RCC 7860 (cell line): ENCODE results near the gene BTRC.
"Not testable (repeated sequence)": the region's sequence is repeated elsewhere in the genome, so short reads cannot be mapped to it uniquely, and the experiment has no call there.

Experiments
- DNase-seq: peaks from one replicate; pipeline ENCODE4 v3.0.0-alpha.2; 2015; ENCODE audit warnings: low spot score
- FAIRE-seq: peaks from 2 replicates; lab custom pipeline; 2012; peaks lifted over from hg19 to GRCh38; lab: Jason Lieb, UNC

BTRC gene

GRCh38 chr10:101341438-101341837, 12.5 kb upstream of the BTRC start:
- no peak for DNase-seq
- FAIRE-seq, result no peak

- no peak for FAIRE-seq
- no peak for DNase-seq
These were observed 7.8 kb upstream of the BTRC start for GRCh38 chr10:101346177-101346576.

- no peak for FAIRE-seq
These were observed 2.9 kb upstream of the BTRC start for GRCh38 chr10:101351017-101351416.

GRCh38 chr10:101351477-101351876, 2.5 kb upstream of the BTRC start:
- DNase-seq, result no peak
- no peak for FAIRE-seq

More at GRCh38 chr10:101351017-101351416, 2.9 kb upstream of the BTRC start:
- no peak for DNase-seq

- FAIRE-seq, DNase-seq: not testable (repeated sequence)
These were observed 1.1 kb upstream of the BTRC start for GRCh38 chr10:101352857-101353256.

- FAIRE-seq, result no peak
These were observed 535 bp downstream of the BTRC start for GRCh38 chr10:101354328-101355071.

GRCh38 chr10:101355072-101355706, 1.2 kb downstream of the BTRC start:
- FAIRE-seq (no peak), DNase-seq (no peak)

More at GRCh38 chr10:101354328-101355071, 535 bp downstream of the BTRC start:
- DNase-seq, result no peak

- DNase-seq (no peak), FAIRE-seq (no peak)
These were observed 2.2 kb downstream of the BTRC start for GRCh38 chr10:101356132-101356531.

GRCh38 chr10:101357958-101358357, 4.0 kb downstream of the BTRC start:
- DNase-seq (no peak), FAIRE-seq (no peak)

- FAIRE-seq, result no peak
- no peak for DNase-seq
These were observed 4.8 kb downstream of the BTRC start for GRCh38 chr10:101358706-101359300.

GRCh38 chr10:101360090-101360489, 6.1 kb downstream of the BTRC start:
- FAIRE-seq, DNase-seq: not testable (repeated sequence)

GRCh38 chr10:101360841-101361240, 6.9 kb downstream of the BTRC start:
- not testable (repeated sequence) for DNase-seq, FAIRE-seq

GRCh38 chr10:101363850-101364400, 10.0 kb downstream of the BTRC start:
- DNase-seq (no peak), FAIRE-seq (no peak)

GRCh38 chr10:101364721-101365120, 10.8 kb downstream of the BTRC start:
- FAIRE-seq (peak; percentile 96), DNase-seq (no peak)

GRCh38 chr10:101367569-101368453, 13.8 kb downstream of the BTRC start:
- DNase-seq (peak; percentile 75), FAIRE-seq (peak; percentile 81)

GRCh38 chr10:101373063-101373462, 19.1 kb downstream of the BTRC start:
- no peak for FAIRE-seq
- DNase-seq, result no peak

- not testable (repeated sequence) for DNase-seq, FAIRE-seq
These were observed 20.0 kb downstream of the BTRC start for GRCh38 chr10:101373993-101374392.

- FAIRE-seq (no peak), DNase-seq (no peak)
These were observed 21.1 kb downstream of the BTRC start for GRCh38 chr10:101375076-101375475.

- FAIRE-seq, result no peak
These were observed 25.8 kb downstream of the BTRC start for GRCh38 chr10:101379663-101380352.

More at GRCh38 chr10:101379663-101380352, 25.8 kb downstream of the BTRC start:
- no peak for DNase-seq
